ENCODE data around the gene PACS1. TPM values are rescaled to one million over a fixed set of nuclear protein-coding genes. Genes with fewer than 3 reads are reported as not detected.

The PACS1 gene
- polyA plus RNA-seq, 3 donors, result 8.1 to 36.8 (median 12.4) TPM

- intact Hi-C loops (cut with micrococcal nuclease), result no loop called here
- Mint-ChIP-seq H3K36me3 (peaks cover 83 to 91% of the 10 kb centered on the region in 2 donors), H3K4me3 (no peak overlapping the region), H3K27ac (peak overlapping the region in 2 of 7 donors; percentile 38 to 48), H3K4me1 (no peaks in the 10 kb centered on the region), H3K9me3 (no peaks in the 10 kb centered on the region), H3K27me3 (ENCODE audit: low read depth in 3 of 3) (no peaks in the 10 kb centered on the region)
- Histone ChIP-seq H4K20me1 (ENCODE audit: insufficient read depth, low read length) (no peaks in the 10 kb centered on the region), H3K27ac (ENCODE audit: low read depth in 1 of 2, low read length in 2 of 2) (no peak overlapping the region), H3K36me3 (replicated peaks in 1 of 2; ENCODE audit: control insufficient read depth in 1 of 2, insufficient read depth in 2 of 2, low read length in 2 of 2) (peaks cover 84 to 94% of the 10 kb centered on the region in 2 donors), H2AFZ (ENCODE audit: insufficient read depth, low read depth, low read length, poor library complexity, severe bottlenecking) (no peak overlapping the region), H3K9me3 (replicated peaks in 1 of 2; ENCODE audit: control insufficient read depth in 1 of 2, insufficient read depth in 1 of 2, low read length in 2 of 2) (no peaks in the 10 kb centered on the region), H3K4me1 (ENCODE audit: control insufficient read depth in 1 of 2, insufficient read depth in 2 of 2, low read length in 2 of 2) (no peaks in the 10 kb centered on the region), H3K27me3 (ENCODE audit: control insufficient read depth in 2 of 2, insufficient read depth in 2 of 2, low read length in 2 of 2) (no peaks in the 10 kb centered on the region), H3K4me3 (replicated peaks in 1 of 3; ENCODE audit: low read depth in 2 of 3, low read length in 3 of 3) (no peak overlapping the region), H3K9ac (ENCODE audit: insufficient read depth, low read length, poor library complexity, severe bottlenecking) (no peak overlapping the region), H3K79me2 (ENCODE audit: insufficient read depth, low read length) (no peaks in the 10 kb centered on the region), H3K4me2 (replicated peaks; ENCODE audit: extremely low read depth, low read length, poor library complexity, severe bottlenecking) (no peak overlapping the region)
- TF ChIP-seq CTCF (IDR thresholded peaks at IDR 0.05), result no peak
- 96% methylated on average over 3 of the region's 11 CpGs for WGBS (ENCODE audit: insufficient coverage)
- no peak for DNase-seq
Observed at GRCh38 chr11:66235141-66235540, 165.1 kb downstream of the PACS1 start.

GRCh38 chr11:66237867-66238266 lies 167.8 kb downstream of the PACS1 start:
- Mint-ChIP-seq H3K27ac (no peak overlapping the region), H3K27me3 (ENCODE audit: low read depth in 3 of 3) (peaks cover 0 to 2% (median 0%) of the 10 kb centered on the region in 3 donors), H3K36me3 (peaks cover 82 to 88% of the 10 kb centered on the region in 2 donors), H3K4me1 (no peaks in the 10 kb centered on the region), H3K9me3 (no peaks in the 10 kb centered on the region), H3K4me3 (no peak overlapping the region)
- Histone ChIP-seq H3K27ac (ENCODE audit: low read depth in 1 of 2, low read length in 2 of 2) (no peak overlapping the region), H4K20me1 (ENCODE audit: insufficient read depth, low read length) (no peaks in the 10 kb centered on the region), H3K27me3 (ENCODE audit: control insufficient read depth in 2 of 2, insufficient read depth in 2 of 2, low read length in 2 of 2) (no peaks in the 10 kb centered on the region), H3K4me3 (replicated peaks in 1 of 3; ENCODE audit: low read depth in 2 of 3, low read length in 3 of 3) (no peak overlapping the region), H3K36me3 (replicated peaks in 1 of 2; ENCODE audit: control insufficient read depth in 1 of 2, insufficient read depth in 2 of 2, low read length in 2 of 2) (peaks cover 83 to 94% of the 10 kb centered on the region in 2 donors), H3K9ac (ENCODE audit: insufficient read depth, low read length, poor library complexity, severe bottlenecking) (no peak overlapping the region), H3K9me3 (replicated peaks in 1 of 2; ENCODE audit: control insufficient read depth in 1 of 2, insufficient read depth in 1 of 2, low read length in 2 of 2) (no peaks in the 10 kb centered on the region), H3K4me1 (ENCODE audit: control insufficient read depth in 1 of 2, insufficient read depth in 2 of 2, low read length in 2 of 2) (no peaks in the 10 kb centered on the region), H3K79me2 (ENCODE audit: insufficient read depth, low read length) (no peaks in the 10 kb centered on the region), H3K4me2 (replicated peaks; ENCODE audit: extremely low read depth, low read length, poor library complexity, severe bottlenecking) (no peak overlapping the region), H2AFZ (ENCODE audit: insufficient read depth, low read depth, low read length, poor library complexity, severe bottlenecking) (no peak overlapping the region)
- intact Hi-C loops (cut with micrococcal nuclease), result no loop called here
- 98% methylated on average over 5 of the region's 6 CpGs for WGBS (ENCODE audit: insufficient coverage)
- no peak for TF ChIP-seq CTCF (IDR thresholded peaks at IDR 0.05)
- DNase-seq, result no peak
